GM12878 (cell line): Measurements from ENCODE around the gene SCTR. TPM values are rescaled to one million over a fixed set of nuclear protein-coding genes. Genes with fewer than 3 reads are reported as not detected.

Experiments used
- CBFB ChIP-seq: IDR thresholded peaks from 2 replicates; pipeline ENCODE4 v1.6.1; 2016; ENCODE audit warnings: antibody characterized with exemption, low read depth
- CBX5 ChIP-seq: sonication (generic); IDR thresholded peaks from 2 replicates; pipeline ENCODE4 v1.6.1; 2016; ENCODE audit warnings: low read depth, moderate library complexity, mild to moderate bottlenecking, inconsistent platforms
- CHD1 ChIP-seq: IDR thresholded peaks from 2 replicates; pipeline ENCODE4 v1.6.1; 2012; ENCODE audit warnings: low read depth, low read length, improper control_type of control experiment
- CHD2 ChIP-seq: IDR thresholded peaks from 2 replicates; pipeline ENCODE4 v1.6.1; 2011; ENCODE audit warnings: low read depth, low read length, improper control_type of control experiment, borderline replicate concordance
- CREB1 ChIP-seq: IDR thresholded peaks from 2 replicates; pipeline ENCODE4 v1.6.1; 2012; ENCODE audit warnings: low read depth, mild to moderate bottlenecking, inconsistent platforms
- ESRRA ChIP-seq: IDR thresholded peaks from 2 replicates; pipeline ENCODE4 v1.6.1; 2012; ENCODE audit warnings: mild to moderate bottlenecking, low read length, improper control_type of control experiment
- ETV6 ChIP-seq, 2 experiments: fragments of 450-650 bp in 1 of 2; IDR thresholded peaks in 1 of 2; conservative IDR thresholded peaks in 1 of 2; 2 replicates each; pipeline ENCODE4 v1.6.1; 2014; ENCODE audit warnings: antibody characterized with exemption in 1 of 2, borderline replicate concordance in 1 of 2, low read depth in 1 of 2, mild to moderate bottlenecking in 1 of 2, moderate library complexity in 1 of 2
- IRF4 ChIP-seq: IDR thresholded peaks from 2 replicates; pipeline ENCODE4 v1.6.1; 2011; ENCODE audit warnings: low read depth, low read length
- KAT2A ChIP-seq: conservative IDR thresholded peaks from 2 replicates; pipeline ENCODE4 v1.6.1; 2011; ENCODE audit warnings: low read depth, low read length; ENCODE audit not compliant: control insufficient read depth
- MEF2B ChIP-seq: fragments of 450-650 bp; IDR thresholded peaks from 2 replicates; pipeline ENCODE4 v1.6.1; 2018; ENCODE audit warnings: mild to moderate bottlenecking, moderate library complexity; ENCODE audit not compliant: partially characterized antibody, poor library complexity, severe bottlenecking
- MYB ChIP-seq: fragments of 150-350 bp; IDR thresholded peaks from 2 replicates; pipeline ENCODE4 v1.6.1; 2014; ENCODE audit warnings: mild to moderate bottlenecking, low read depth, low read length, borderline replicate concordance
- NFYB ChIP-seq: IDR thresholded peaks from 2 replicates; pipeline ENCODE4 v1.6.1; 2011; ENCODE audit warnings: low read depth, mild to moderate bottlenecking, low read length, improper control_type of control experiment, moderate library complexity; ENCODE audit not compliant: insufficient read depth
- NRF1 ChIP-seq: conservative IDR thresholded peaks from 2 replicates; pipeline ENCODE4 v1.6.1; 2011; ENCODE audit warnings: mild to moderate bottlenecking, low read depth, low read length, improper control_type of control experiment
- POLR2AphosphoS5 ChIP-seq: IDR thresholded peaks from 2 replicates; pipeline ENCODE4 v1.6.1; 2011; ENCODE audit warnings: mild to moderate bottlenecking, low read length, inconsistent platforms
- RB1 ChIP-seq: fragments of 450-650 bp; formaldehyde crosslinking; IDR thresholded peaks from 2 replicates; pipeline ENCODE4 v1.6.1; 2017; ENCODE audit warnings: mild to moderate bottlenecking, borderline replicate concordance
- SUPT20H ChIP-seq: IDR thresholded peaks from 2 replicates; pipeline ENCODE4 v1.6.1; 2011; ENCODE audit warnings: low read depth, mild to moderate bottlenecking, low read length, moderate library complexity, borderline replicate concordance; ENCODE audit not compliant: control insufficient read depth
- TARDBP ChIP-seq: IDR thresholded peaks from 2 replicates; pipeline ENCODE4 v1.6.1; 2016; ENCODE audit warnings: borderline replicate concordance
- USF1 ChIP-seq: IDR thresholded peaks from 2 replicates; pipeline ENCODE4 v1.6.1; 2011; ENCODE audit warnings: borderline replicate concordance, low read depth, mild to moderate bottlenecking, moderate library complexity, mixed read lengths, low read length; ENCODE audit not compliant: insufficient read depth; ENCODE audit errors: extremely low read length
- WRNIP1 ChIP-seq: IDR thresholded peaks from 2 replicates; pipeline ENCODE4 v1.6.1; 2011; ENCODE audit warnings: low read depth, low read length, improper control_type of control experiment, borderline replicate concordance
- ZBED1 ChIP-seq: IDR thresholded peaks from 2 replicates; pipeline ENCODE4 v1.6.1; 2016; ENCODE audit warnings: borderline replicate concordance
- ZNF217 ChIP-seq: fragments of 450-650 bp; IDR thresholded peaks from 2 replicates; pipeline ENCODE4 v1.6.1; 2017; ENCODE audit warnings: antibody characterized with exemption, mild to moderate bottlenecking
- ZZZ3 ChIP-seq: IDR thresholded peaks from 2 replicates; pipeline ENCODE4 v1.6.1; 2011; ENCODE audit warnings: low read depth; ENCODE audit not compliant: control insufficient read depth, insufficient read length
- polyA plus RNA-seq, 11 experiments: library from polyadenylated mRNA; depleted of rRNA in 4 of 11; unstranded in 6 of 11; stranded (reverse) in 5 of 11; fragments of >200 nt; fragmentation: Nextera tagmentation in 4 of 11; fragmentation: Illumina TruSeq in 1 of 11; extraction: Ambion mirVana in 4 of 11; extraction: Trizol in 1 of 11; gene quantifications; 1 replicate in 1 of 11; 2 replicates in 10 of 11; pipeline versions ENCODE4 v1.2.1 to v1.2.3, GENCODE V29; 2011 to 2016; ENCODE audit warnings: inconsistent platforms in 2 of 11, missing spikeins in 2 of 11, low read depth in 1 of 11
- total RNA-seq, 4 experiments: library from RNA; depleted of rRNA in 3 of 4; stranded (reverse); fragments of >200 nt in 3 of 4; fragmentation: Illumina TruSeq in 1 of 4; extraction: Trizol in 1 of 4; gene quantifications; 2 replicates each; pipeline versions ENCODE4 v1.2.1 to v1.2.3, GENCODE V29; 2013 to 2021
- TF ChIP-seq, protein P1 (sequence below): IDR thresholded peaks from 2 replicates; pipeline ENCODE4 v1.6.1; 2011; ENCODE audit warnings: borderline replicate concordance, low read depth, mild to moderate bottlenecking, moderate library complexity, low read length; ENCODE audit not compliant: insufficient read depth, poor library complexity, severe bottlenecking
- TF ChIP-seq, protein P2 (sequence below): fragments of 450-650 bp; IDR thresholded peaks from 2 replicates; pipeline ENCODE4 v1.6.1; 2017; ENCODE audit warnings: low read depth, mild to moderate bottlenecking, moderate library complexity
- TF ChIP-seq, protein P3 (sequence below): IDR thresholded peaks from 2 replicates; pipeline ENCODE4 v1.6.1; 2011; ENCODE audit warnings: low read depth, low read length, improper control_type of control experiment, borderline replicate concordance

Gene SCTR
- total and polyA plus RNA-seq, 10 of the 15 experiments (the other 5 are each of a cell fraction or from before 2014, with no cell fraction given) = 0.26 TPM; not detected in 9

DNA sequence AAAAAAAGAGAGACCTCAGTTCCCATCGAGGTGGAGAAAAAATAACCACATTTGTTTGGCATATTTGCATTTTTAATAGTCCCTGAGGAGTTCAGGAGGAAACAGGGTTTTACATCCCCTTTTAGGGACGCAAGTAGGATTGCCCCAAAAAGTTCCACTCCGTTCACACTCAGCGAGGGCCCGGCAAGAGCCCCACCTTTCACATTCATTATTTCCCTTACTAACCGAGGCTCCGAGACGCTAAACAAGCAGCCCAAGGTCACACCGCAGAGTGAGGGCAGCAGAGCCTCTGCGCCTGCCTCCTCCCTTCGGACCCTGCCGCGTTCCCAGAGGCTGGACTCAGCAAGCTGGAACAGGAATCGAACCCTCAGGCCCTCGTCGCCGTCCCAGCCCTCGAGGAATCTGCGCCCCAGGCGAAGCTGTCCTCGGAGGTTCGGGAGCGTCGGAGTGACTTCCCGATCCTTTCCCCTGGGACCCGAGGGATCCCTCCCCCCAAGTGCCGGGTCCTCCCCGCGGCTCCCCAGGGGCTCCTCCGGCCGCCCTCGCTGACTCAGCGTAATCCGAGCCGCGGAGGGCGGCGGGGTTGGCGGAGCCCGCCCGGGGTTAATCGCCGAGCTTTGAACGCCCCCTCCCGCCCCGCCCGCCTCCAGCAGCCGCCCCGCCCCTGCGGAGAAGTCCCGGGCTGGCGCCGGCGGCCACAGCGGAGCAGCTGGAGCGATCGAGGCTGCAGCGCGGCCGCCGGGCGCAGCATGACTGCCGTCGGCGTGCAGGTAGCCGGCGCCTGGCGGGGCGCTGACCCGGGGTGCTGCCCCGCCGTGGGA is 92.9 kb downstream of the SCTR start, which contains the start of gene TMEM37 (continued):
- TF ChIP-seq NFYB (no peak), IRF4 (no peak), POLR2AphosphoS5 (no peak), CBFB (no peak), CREB1 (no peak), MYB (no peak), ZZZ3 (no peak), SUPT20H (no peak), ZNF217 (0 out of 2 replicates have a peak, but pooled peaks have one; percentile 18), MEF2B (peak; percentile 99), KAT2A (no peak), TARDBP (no peak), WRNIP1 (no peak), RB1 (peak; percentile 53; the same call in 1 of the 2 replicates), ZBED1 (no peak), ETV6 (conservative IDR thresholded peaks at IDR 0.05 in 1 of 2, IDR thresholded peaks at IDR 0.05 in 1 of 2; ENCODE audit: borderline replicate concordance in 1 of 2, low read depth in 1 of 2) (no peak), CBX5 (no peak), CHD1 (no peak), USF1 (no peak), NRF1 (no peak), CHD2 (no peak), ESRRA (no peak)
- TF ChIP-seq, protein P1, sequence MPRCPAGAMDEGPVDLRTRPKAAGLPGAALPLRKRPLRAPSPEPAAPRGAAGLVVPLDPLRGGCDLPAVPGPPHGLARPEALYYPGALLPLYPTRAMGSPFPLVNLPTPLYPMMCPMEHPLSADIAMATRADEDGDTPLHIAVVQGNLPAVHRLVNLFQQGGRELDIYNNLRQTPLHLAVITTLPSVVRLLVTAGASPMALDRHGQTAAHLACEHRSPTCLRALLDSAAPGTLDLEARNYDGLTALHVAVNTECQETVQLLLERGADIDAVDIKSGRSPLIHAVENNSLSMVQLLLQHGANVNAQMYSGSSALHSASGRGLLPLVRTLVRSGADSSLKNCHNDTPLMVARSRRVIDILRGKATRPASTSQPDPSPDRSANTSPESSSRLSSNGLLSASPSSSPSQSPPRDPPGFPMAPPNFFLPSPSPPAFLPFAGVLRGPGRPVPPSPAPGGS = no peak
- TF ChIP-seq, protein P2, sequence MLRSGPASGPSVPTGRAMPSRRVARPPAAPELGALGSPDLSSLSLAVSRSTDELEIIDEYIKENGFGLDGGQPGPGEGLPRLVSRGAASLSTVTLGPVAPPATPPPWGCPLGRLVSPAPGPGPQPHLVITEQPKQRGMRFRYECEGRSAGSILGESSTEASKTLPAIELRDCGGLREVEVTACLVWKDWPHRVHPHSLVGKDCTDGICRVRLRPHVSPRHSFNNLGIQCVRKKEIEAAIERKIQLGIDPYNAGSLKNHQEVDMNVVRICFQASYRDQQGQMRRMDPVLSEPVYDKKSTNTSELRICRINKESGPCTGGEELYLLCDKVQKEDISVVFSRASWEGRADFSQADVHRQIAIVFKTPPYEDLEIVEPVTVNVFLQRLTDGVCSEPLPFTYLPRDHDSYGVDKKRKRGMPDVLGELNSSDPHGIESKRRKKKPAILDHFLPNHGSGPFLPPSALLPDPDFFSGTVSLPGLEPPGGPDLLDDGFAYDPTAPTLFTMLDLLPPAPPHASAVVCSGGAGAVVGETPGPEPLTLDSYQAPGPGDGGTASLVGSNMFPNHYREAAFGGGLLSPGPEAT = peak; percentile 89
- TF ChIP-seq, protein P3, sequence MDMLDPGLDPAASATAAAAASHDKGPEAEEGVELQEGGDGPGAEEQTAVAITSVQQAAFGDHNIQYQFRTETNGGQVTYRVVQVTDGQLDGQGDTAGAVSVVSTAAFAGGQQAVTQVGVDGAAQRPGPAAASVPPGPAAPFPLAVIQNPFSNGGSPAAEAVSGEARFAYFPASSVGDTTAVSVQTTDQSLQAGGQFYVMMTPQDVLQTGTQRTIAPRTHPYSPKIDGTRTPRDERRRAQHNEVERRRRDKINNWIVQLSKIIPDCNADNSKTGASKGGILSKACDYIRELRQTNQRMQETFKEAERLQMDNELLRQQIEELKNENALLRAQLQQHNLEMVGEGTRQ = no peak
